ENCODE measurements around the gene FAM50B.

FAM50B gene

DNA sequence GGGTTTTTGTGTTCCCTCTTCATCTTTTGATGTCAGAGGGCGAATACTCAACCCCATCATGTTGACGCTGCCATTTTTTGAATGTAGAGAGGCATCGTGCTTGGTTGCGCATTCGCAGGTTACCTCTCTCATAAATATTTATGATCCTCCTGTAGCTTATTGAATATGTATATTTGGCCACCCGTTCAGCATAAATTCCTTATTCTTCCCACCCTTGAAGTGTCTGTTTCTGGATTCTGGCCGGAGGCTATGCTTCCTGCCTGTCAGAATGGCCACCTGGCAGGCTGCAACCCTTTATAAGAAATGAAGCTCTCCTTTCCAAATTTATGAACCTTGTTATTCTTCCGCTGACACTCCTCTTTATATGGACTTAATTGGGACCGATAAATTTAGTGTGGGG is 40.9 kb downstream of the FAM50B start:
- Histone ChIP-seq H3K27ac (ENCODE audit: extremely low read depth, low read depth, low read length) (no peak overlapping the region), H3K4me1 (ENCODE audit: control insufficient read depth, insufficient read depth, low read length) (peaks cover 7% of the 10 kb centered on the region), H3K4me3 (ENCODE audit: low read depth, low read length) (no peak overlapping the region), H3K9me3 (ENCODE audit: control insufficient read depth, insufficient read depth, low read depth, low read length) (no peaks in the 10 kb centered on the region), H3K36me3 (ENCODE audit: control insufficient read depth in 2 of 2, insufficient read depth in 1 of 2, low read length in 2 of 2) (no peaks in the 10 kb centered on the region)
- ChIA-PET POLR2A (no interaction called here), CTCF (interaction anchor here (0.6 to 1.7 kb wide), 4 partner anchors 37 to 147 kb away, joined by 3 to 4 read pairs (median 3); no protein-coding TSS in a partner anchor)
- TF ChIP-seq ZNF529 (tag by site-specific recombination; IDR thresholded peaks at IDR 0.05; ENCODE audit: insufficient replicate concordance) (no peak), SP2 (tag by site-specific recombination; IDR thresholded peaks at IDR 0.05) (no peak), ZBTB1 (tag by site-specific recombination; IDR thresholded peaks at IDR 0.05) (no peak), ZNF76 (tag by site-specific recombination; IDR thresholded peaks at IDR 0.05; ENCODE audit: borderline replicate concordance, low read depth) (no peak), MZF1 (tag by site-specific recombination; IDR thresholded peaks at IDR 0.05; ENCODE audit: borderline replicate concordance) (no peak), ZXDB (tag by site-specific recombination; IDR thresholded peaks at IDR 0.05) (no peak), TCF7L2 (IDR thresholded peaks at IDR 0.05; ENCODE audit: borderline replicate concordance, low read depth, low read length) (no peak), ZNF670 (tag by site-specific recombination; IDR thresholded peaks at IDR 0.05; ENCODE audit: low read depth) (no peak), ZNF311 (tag by site-specific recombination; IDR thresholded peaks at IDR 0.05; ENCODE audit: borderline replicate concordance) (no peak), OSR2 (tag by site-specific recombination; IDR thresholded peaks at IDR 0.05) (no peak), SP3 (tag by site-specific recombination; IDR thresholded peaks at IDR 0.05) (no peak), ZNF146 (tag by site-specific recombination; IDR thresholded peaks at IDR 0.05) (no peak), ZNF785 (tag by site-specific recombination; IDR thresholded peaks at IDR 0.05) (no peak), KLF10 (tag by site-specific recombination; IDR thresholded peaks at IDR 0.05) (no peak), ZNF549 (tag by site-specific recombination; IDR thresholded peaks at IDR 0.05) (no peak)

DNA sequence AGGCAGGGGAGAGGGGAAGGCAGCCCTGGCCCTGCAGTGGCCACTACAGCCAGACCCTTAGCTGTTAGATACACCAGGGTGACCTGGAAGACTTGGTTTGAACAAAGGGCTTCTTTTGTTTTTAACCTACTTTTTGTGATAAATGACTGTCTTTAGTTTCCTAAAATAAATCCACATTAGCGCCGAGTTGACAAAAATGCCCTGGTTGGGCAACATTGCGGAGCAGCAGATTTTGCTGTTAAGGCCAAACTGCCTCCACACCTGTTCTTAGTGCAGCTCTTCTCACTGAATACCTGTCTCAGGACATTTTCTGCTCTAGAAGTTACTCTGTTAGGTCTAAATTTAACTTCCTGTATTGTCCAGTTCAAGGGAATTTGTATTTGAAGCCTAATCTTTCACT is 42.7 kb downstream of the FAM50B start:
- H3K4me1 ChIP-seq (ENCODE audit: control insufficient read depth, insufficient read depth, low read length), result peaks cover 7% of the 10 kb centered on the region
- no peak overlapping the region for H3K4me3 ChIP-seq (ENCODE audit: low read depth, low read length)
- POLR2A ChIA-PET, result no interaction called here
- H3K36me3 ChIP-seq (ENCODE audit: control insufficient read depth in 2 of 2, insufficient read depth in 1 of 2, low read length in 2 of 2), result no peaks in the 10 kb centered on the region
- no peaks in the 10 kb centered on the region for H3K9me3 ChIP-seq (ENCODE audit: control insufficient read depth, insufficient read depth, low read depth, low read length)
- TF ChIP-seq GLI2 (tag by site-specific recombination; IDR thresholded peaks at IDR 0.05; ENCODE audit: borderline replicate concordance, low read depth) (no peak), BCL11B (tag by site-specific recombination; IDR thresholded peaks at IDR 0.05; ENCODE audit: low read depth) (no peak), HOXD13 (CRISPR knock-in tag; IDR thresholded peaks at IDR 0.05; ENCODE audit: borderline replicate concordance) (no peak)
- TF ChIP-seq, protein P1, sequence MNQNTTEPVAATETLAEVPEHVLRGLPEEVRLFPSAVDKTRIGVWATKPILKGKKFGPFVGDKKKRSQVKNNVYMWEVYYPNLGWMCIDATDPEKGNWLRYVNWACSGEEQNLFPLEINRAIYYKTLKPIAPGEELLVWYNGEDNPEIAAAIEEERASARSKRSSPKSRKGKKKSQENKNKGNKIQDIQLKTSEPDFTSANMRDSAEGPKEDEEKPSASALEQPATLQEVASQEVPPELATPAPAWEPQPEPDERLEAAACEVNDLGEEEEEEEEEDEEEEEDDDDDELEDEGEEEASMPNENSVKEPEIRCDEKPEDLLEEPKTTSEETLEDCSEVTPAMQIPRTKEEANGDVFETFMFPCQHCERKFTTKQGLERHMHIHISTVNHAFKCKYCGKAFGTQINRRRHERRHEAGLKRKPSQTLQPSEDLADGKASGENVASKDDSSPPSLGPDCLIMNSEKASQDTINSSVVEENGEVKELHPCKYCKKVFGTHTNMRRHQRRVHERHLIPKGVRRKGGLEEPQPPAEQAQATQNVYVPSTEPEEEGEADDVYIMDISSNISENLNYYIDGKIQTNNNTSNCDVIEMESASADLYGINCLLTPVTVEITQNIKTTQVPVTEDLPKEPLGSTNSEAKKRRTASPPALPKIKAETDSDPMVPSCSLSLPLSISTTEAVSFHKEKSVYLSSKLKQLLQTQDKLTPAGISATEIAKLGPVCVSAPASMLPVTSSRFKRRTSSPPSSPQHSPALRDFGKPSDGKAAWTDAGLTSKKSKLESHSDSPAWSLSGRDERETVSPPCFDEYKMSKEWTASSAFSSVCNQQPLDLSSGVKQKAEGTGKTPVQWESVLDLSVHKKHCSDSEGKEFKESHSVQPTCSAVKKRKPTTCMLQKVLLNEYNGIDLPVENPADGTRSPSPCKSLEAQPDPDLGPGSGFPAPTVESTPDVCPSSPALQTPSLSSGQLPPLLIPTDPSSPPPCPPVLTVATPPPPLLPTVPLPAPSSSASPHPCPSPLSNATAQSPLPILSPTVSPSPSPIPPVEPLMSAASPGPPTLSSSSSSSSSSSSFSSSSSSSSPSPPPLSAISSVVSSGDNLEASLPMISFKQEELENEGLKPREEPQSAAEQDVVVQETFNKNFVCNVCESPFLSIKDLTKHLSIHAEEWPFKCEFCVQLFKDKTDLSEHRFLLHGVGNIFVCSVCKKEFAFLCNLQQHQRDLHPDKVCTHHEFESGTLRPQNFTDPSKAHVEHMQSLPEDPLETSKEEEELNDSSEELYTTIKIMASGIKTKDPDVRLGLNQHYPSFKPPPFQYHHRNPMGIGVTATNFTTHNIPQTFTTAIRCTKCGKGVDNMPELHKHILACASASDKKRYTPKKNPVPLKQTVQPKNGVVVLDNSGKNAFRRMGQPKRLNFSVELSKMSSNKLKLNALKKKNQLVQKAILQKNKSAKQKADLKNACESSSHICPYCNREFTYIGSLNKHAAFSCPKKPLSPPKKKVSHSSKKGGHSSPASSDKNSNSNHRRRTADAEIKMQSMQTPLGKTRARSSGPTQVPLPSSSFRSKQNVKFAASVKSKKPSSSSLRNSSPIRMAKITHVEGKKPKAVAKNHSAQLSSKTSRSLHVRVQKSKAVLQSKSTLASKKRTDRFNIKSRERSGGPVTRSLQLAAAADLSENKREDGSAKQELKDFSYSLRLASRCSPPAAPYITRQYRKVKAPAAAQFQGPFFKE (tag by site-specific recombination; IDR thresholded peaks at IDR 0.05; ENCODE audit: borderline replicate concordance), result no peak
- CTCF ChIA-PET, result interaction anchor here (0.6 to 2.3 kb wide), 3 partner anchors 41 to 55 kb away, joined by 3 to 7 read pairs (median 3); no protein-coding TSS in a partner anchor
- H3K27ac ChIP-seq (ENCODE audit: extremely low read depth, low read depth, low read length), result no peak overlapping the region
